Astrocyte (in vitro differentiated cells and primary cell): ENCODE measurements around the gene RAB29.

Experiments
- CTCF ChIP-seq: IDR thresholded peaks from 2 replicates; pipeline ENCODE4 v1.5.1; 2011; ENCODE audit warnings: low read depth, mild to moderate bottlenecking, inconsistent platforms, low read length, moderate library complexity; ENCODE audit not compliant: insufficient read depth
- EZH2 ChIP-seq: IDR thresholded peaks from 2 replicates; pipeline ENCODE4 v1.6.1; 2012; ENCODE audit warnings: mild to moderate bottlenecking, low read length, inconsistent platforms; ENCODE audit not compliant: insufficient read depth

- TF ChIP-seq CTCF (no peak), EZH2 (no peak)
These were observed 38.4 kb upstream of the RAB29 start for GRCh38 chr1:205813755-205814058.
